GM18502 (cell line): ENCODE data around the gene LPAR3.
A peak's percentile ranks its signal among the peaks of the same experiment; 100 is the strongest.
"Not testable (repeated sequence)": the region's sequence is repeated elsewhere in the genome, so short reads cannot be mapped to it uniquely, and the experiment has no call there.

Experiments used
- ATAC-seq: cut with Tn5 transposase; IDR thresholded peaks from one replicate; pipeline ENCODE4 v1.9.1; 2021; ENCODE audit warnings: mild to moderate bottlenecking; ENCODE audit not compliant: unreplicated experiment, poor library complexity

Gene LPAR3

GRCh38 chr1:84907095-84907827 lies 14.3 kb upstream of the LPAR3 start:
- ATAC-seq: peak; percentile 55

GRCh38 chr1:84902727-84903126 lies 9.7 kb upstream of the LPAR3 start:
- ATAC-seq: not testable (repeated sequence)

- ATAC-seq: no peak
These were observed 7.0 kb upstream of the LPAR3 start for GRCh38 chr1:84899969-84900368.

GRCh38 chr1:84896279-84896678 lies 3.3 kb upstream of the LPAR3 start:
- ATAC-seq: no peak

- no peak for ATAC-seq
These were observed 2.4 kb downstream of the LPAR3 start for GRCh38 chr1:84890566-84890965.

GRCh38 chr1:84889437-84889836 lies 3.6 kb downstream of the LPAR3 start:
- no peak for ATAC-seq

GRCh38 chr1:84888753-84889152 lies 4.3 kb downstream of the LPAR3 start:
- no peak for ATAC-seq

- no peak for ATAC-seq
These were observed 5.6 kb downstream of the LPAR3 start for GRCh38 chr1:84887261-84887934.

GRCh38 chr1:84885469-84885868 lies 7.5 kb downstream of the LPAR3 start:
- no peak for ATAC-seq

- ATAC-seq: no peak
These were observed 8.2 kb downstream of the LPAR3 start for GRCh38 chr1:84884671-84885389.

- ATAC-seq: no peak
These were observed 9.7 kb downstream of the LPAR3 start for GRCh38 chr1:84883286-84883685.

GRCh38 chr1:84877592-84877991 lies 15.4 kb downstream of the LPAR3 start:
- ATAC-seq: no peak

GRCh38 chr1:84876353-84876752 lies 16.7 kb downstream of the LPAR3 start:
- ATAC-seq: no peak

GRCh38 chr1:84873366-84873765 lies 19.6 kb downstream of the LPAR3 start:
- no peak for ATAC-seq

- no peak for ATAC-seq
These were observed 20.2 kb downstream of the LPAR3 start for GRCh38 chr1:84872696-84873355.

GRCh38 chr1:84871181-84871580 lies 21.8 kb downstream of the LPAR3 start:
- ATAC-seq: no peak

- no peak for ATAC-seq
These were observed 22.4 kb downstream of the LPAR3 start for GRCh38 chr1:84870591-84870990.

GRCh38 chr1:84869720-84870119 lies 23.3 kb downstream of the LPAR3 start:
- no peak for ATAC-seq

- ATAC-seq: peak; percentile 96
These were observed 30.2 kb downstream of the LPAR3 start for GRCh38 chr1:84862810-84863251.

GRCh38 chr1:84861988-84862644 lies 30.9 kb downstream of the LPAR3 start:
- no peak for ATAC-seq
